HepG2 (cell line): ENCODE measurements around the gene TDRD9. TPM values are rescaled to one million over a fixed set of nuclear protein-coding genes. Genes with fewer than 3 reads are reported as not detected.

Source experiments
- ATAC-seq: fragments of 200-7000 bp; cut with Tn5 transposase; 3 replicates; pipeline ENCODE4 v1.9.1; 2020; ENCODE audit warnings: mild to moderate bottlenecking, moderate library complexity
- BruUV-seq: library from RNA; stranded (reverse); fragments of 400-500 nt; replicated peaks from 2 replicates; lab custom pipeline; 2021; lab: Mats Ljungman, UMichigan
- CTCF ChIA-PET: fragments of 300-600 bp; formaldehyde crosslinking; extraction: SDS; loops from one replicate; lab custom pipeline; 2021; ENCODE audit warnings: low total read pairs, inconsistent platforms, low intra/inter-chr PET ratio; lab: Yijun Ruan, JAX
- POLR2A ChIA-PET: fragments of 350-600 bp; sonication (Branson Sonifier 250); formaldehyde crosslinking; loops from one replicate; lab custom pipeline; 2020; ENCODE audit warnings: antibody characterized with exemption, inconsistent platforms; lab: Yijun Ruan, JAX
- DNase-seq: peaks from one replicate; pipeline ENCODE4 v3.0.0-alpha.2; 2015; ENCODE audit warnings: low spot score
- FAIRE-seq: peaks from 3 replicates; lab custom pipeline; 2011; peaks lifted over from hg19 to GRCh38; lab: Jason Lieb, UNC
- H2AFZ ChIP-seq: one replicate; pipeline ENCODE4 v1.6.1; 2011; ENCODE audit warnings: low read length, inconsistent platforms
- H3K27ac ChIP-seq: fragments of 300-600 bp; 3 replicates; pipeline ENCODE4 v1.8.0; 2011; ENCODE audit warnings: mixed run types, mild to moderate bottlenecking, mixed read lengths, low read length, inconsistent platforms; ENCODE audit not compliant: insufficient read depth; ENCODE audit errors: extremely low read length
- H3K27me3 ChIP-seq, 2 experiments: fragments of 200-600 bp in 1 of 2; 2 replicates in 1 of 2; 3 replicates in 1 of 2; pipeline versions ENCODE4 v1.6.0 to v1.8.0; 2011; ENCODE audit warnings: low read length in 2 of 2, mild to moderate bottlenecking in 2 of 2, moderate library complexity in 2 of 2, inconsistent platforms in 1 of 2; ENCODE audit not compliant: insufficient read depth in 2 of 2, control insufficient read depth in 1 of 2
- H3K36me3 ChIP-seq, 2 experiments: fragments of 200-600 bp in 1 of 2; replicated peaks in 1 of 2; 2 replicates in 1 of 2; 3 replicates in 1 of 2; pipeline versions ENCODE4 v1.5.1 to v1.8.0; 2011; ENCODE audit warnings: low read length in 2 of 2, inconsistent platforms in 1 of 2; ENCODE audit not compliant: insufficient read depth in 2 of 2, control insufficient read depth in 1 of 2
- H3K4me1 ChIP-seq: 2 replicates; pipeline ENCODE4 v1.5.1; 2012; ENCODE audit warnings: low read length, inconsistent platforms; ENCODE audit not compliant: insufficient read depth
- H3K4me2 ChIP-seq: 2 replicates; pipeline ENCODE4 v1.6.0; 2011; ENCODE audit warnings: low read depth, low read length, inconsistent platforms
- H3K4me3 ChIP-seq, 3 experiments: fragments of 200-600 bp in 1 of 3; sonication (generic), shearing (Covaris generic) in 1 of 3; replicated peaks in 1 of 3; 2 replicates each; pipeline ENCODE4 v1.5.1; 2011 to 2016; ENCODE audit warnings: low read length in 3 of 3, inconsistent platforms in 2 of 3, low read depth in 2 of 3, mild to moderate bottlenecking in 2 of 3, control low read depth in 1 of 3, mixed read lengths in 1 of 3; ENCODE audit not compliant: insufficient read depth in 1 of 3
- H3K79me2 ChIP-seq: one replicate; pipeline ENCODE4 v1.6.1; 2011; ENCODE audit warnings: low read length, inconsistent platforms; ENCODE audit not compliant: insufficient read depth
- H3K9ac ChIP-seq: 2 replicates; pipeline ENCODE4 v1.6.0; 2011; ENCODE audit warnings: mild to moderate bottlenecking, low read depth, low read length, inconsistent platforms; ENCODE audit not compliant: insufficient read depth
- H3K9me3 ChIP-seq: 2 replicates; pipeline ENCODE4 v1.5.1; 2012; ENCODE audit warnings: mild to moderate bottlenecking, low read length
- H4K20me1 ChIP-seq: 2 replicates; pipeline ENCODE4 v1.6.0; 2011; ENCODE audit warnings: inconsistent platforms, mild to moderate bottlenecking, low read length, moderate library complexity; ENCODE audit not compliant: insufficient read depth
- ATF3 ChIP-seq: sonication (generic); formaldehyde crosslinking; IDR thresholded peaks from 2 replicates; pipeline ENCODE4 v1.4.0; 2020; ENCODE audit warnings: missing genetic modification reagents
- CCDC6 ChIP-seq: sonication (generic); formaldehyde crosslinking; IDR thresholded peaks from 2 replicates; pipeline ENCODE4 v1.8.1; 2022; ENCODE audit warnings: mild to moderate bottlenecking, missing genetic modification reagents, moderate library complexity
- CEBPZ ChIP-seq: IDR thresholded peaks from 2 replicates; pipeline ENCODE4 v1.6.1; 2012; ENCODE audit warnings: low read length, improper control_type of control experiment
- CENPX ChIP-seq: sonication (generic); formaldehyde crosslinking; IDR thresholded peaks from 2 replicates; pipeline ENCODE4 v1.9.0; 2021; ENCODE audit warnings: mild to moderate bottlenecking, missing genetic modification reagents, moderate library complexity
- HOMEZ ChIP-seq: IDR thresholded peaks from 2 replicates; pipeline ENCODE4 v1.6.1; 2016; ENCODE audit warnings: low read depth
- KDM5B ChIP-seq: sonication (generic); formaldehyde crosslinking; IDR thresholded peaks from 2 replicates; pipeline ENCODE4 v1.4.0; 2020; ENCODE audit warnings: missing genetic modification reagents, mild to moderate bottlenecking, borderline replicate concordance
- MTA3 ChIP-seq: sonication (generic); formaldehyde crosslinking; IDR thresholded peaks from 2 replicates; pipeline ENCODE4 v1.4.0; 2020; ENCODE audit warnings: missing genetic modification reagents
- RORA ChIP-seq: sonication (generic); formaldehyde crosslinking; IDR thresholded peaks from 2 replicates; pipeline ENCODE4 v1.5.0; 2020; ENCODE audit warnings: mild to moderate bottlenecking, missing genetic modification reagents, moderate library complexity
- STAT5B ChIP-seq: sonication (generic); formaldehyde crosslinking; IDR thresholded peaks from 2 replicates; pipeline ENCODE4 v1.4.0; 2020; ENCODE audit warnings: missing genetic modification reagents
- ZKSCAN1 ChIP-seq: fragments of 150-350 bp; IDR thresholded peaks from 2 replicates; pipeline ENCODE4 v1.6.1; 2014; ENCODE audit warnings: low read length
- ZNF232 ChIP-seq: sonication (generic); formaldehyde crosslinking; IDR thresholded peaks from 2 replicates; pipeline ENCODE4 v1.4.0; 2020; ENCODE audit warnings: missing genetic modification reagents, borderline replicate concordance
- ZNF30 ChIP-seq: sonication (generic); formaldehyde crosslinking; IDR thresholded peaks from 2 replicates; pipeline ENCODE4 v1.5.0; 2020; ENCODE audit warnings: mild to moderate bottlenecking, missing genetic modification reagents
- ZNF7 ChIP-seq: IDR thresholded peaks from 2 replicates; pipeline ENCODE4 v1.6.1; 2016; ENCODE audit warnings: missing biosample characterization, missing genetic modification reagents
- ZNF883 ChIP-seq: sonication (generic); formaldehyde crosslinking; IDR thresholded peaks from 2 replicates; pipeline ENCODE4 v1.5.1; 2020; ENCODE audit warnings: mild to moderate bottlenecking, missing genetic modification reagents; ENCODE audit errors: not compliant biosample characterization
- ZSCAN30 ChIP-seq: sonication (generic); formaldehyde crosslinking; IDR thresholded peaks from 2 replicates; pipeline ENCODE4 v1.5.0; 2020; ENCODE audit warnings: mild to moderate bottlenecking, missing genetic modification reagents
- WGBS: methylation state at CpG from one replicate; pipeline ENCODE4 v1.1.6; 2017; ENCODE audit warnings: low lambda C conversion rate; 5-methylcytosine and 5-hydroxymethylcytosine counted together
- in situ Hi-C: cut with HindIII; loops from 2 replicates; pipeline ENCODE4 v1.10.0; 2017; ENCODE audit warnings: low pct_unique_long_range_greater_than_20kb; ENCODE audit not compliant: extremely low pct_ligation_motif_present
- intact Hi-C: fragments of 100-400 bp; cut with micrococcal nuclease; formaldehyde crosslinking; loops from one replicate; pipeline ENCODE4 v1.10.0; 2022; ENCODE audit not compliant: unreplicated experiment
- polyA plus RNA-seq, 8 experiments: library from polyadenylated mRNA; depleted of rRNA in 3 of 8; stranded (reverse) in 7 of 8; unstranded in 1 of 8; fragments of >200 nt; fragmentation: Illumina TruSeq in 4 of 8; extraction: Trizol in 4 of 8; gene quantifications; 2 replicates each; pipeline versions ENCODE4 v1.2.1 to v1.2.3, GENCODE V29; 2011 to 2016; ENCODE audit warnings: low read depth in 4 of 8, missing spikeins in 1 of 8, mixed read lengths in 1 of 8; ENCODE audit not compliant: insufficient read depth in 1 of 8
- total RNA-seq, 5 experiments: library from RNA; depleted of rRNA; stranded (reverse); fragments of >200 nt; fragmentation: Illumina TruSeq; extraction: Trizol; gene quantifications; 2 replicates each; pipeline ENCODE4 v1.2.3, GENCODE V29; 2016; ENCODE audit warnings: low read depth in 1 of 5

Gene TDRD9
- total and polyA plus RNA-seq, 2 of the 13 experiments (the other 11 are each of a cell fraction or from before 2014, with no cell fraction given): not detected

GRCh38 chr14:104039214-104039613 is 111.0 kb downstream of the TDRD9 start:
- Histone ChIP-seq H3K4me1 (no peaks in the 10 kb centered on the region), H3K4me3 (no peak overlapping the region), H3K9me3 (no peaks in the 10 kb centered on the region), H2AFZ (no peak overlapping the region), H3K27ac (no peak overlapping the region), H3K9ac (no peak overlapping the region), H4K20me1 (no peaks in the 10 kb centered on the region), H3K79me2 (no peaks in the 10 kb centered on the region), H3K4me2 (no peak overlapping the region), H3K36me3 (no peaks in the 10 kb centered on the region), H3K27me3 (peaks cover 5 to 41% of the 10 kb centered on the region in 2 experiments; a peak in 4 of 5 replicates)
- in situ Hi-C loops: no loop called here
- POLR2A ChIA-PET: no interaction called here
- no peak for FAIRE-seq
- no peak for ATAC-seq
- TF ChIP-seq ZNF7 (CRISPR knock-in tag) (no peak), CCDC6 (CRISPR knock-in tag) (no peak), ZNF232 (no peak), MTA3 (CRISPR knock-in tag) (no peak), RORA (CRISPR knock-in tag) (no peak), ZNF883 (no peak), ZSCAN30 (CRISPR knock-in tag) (no peak), ATF3 (no peak)
- no TSS peak for BruUV-seq
- CTCF ChIA-PET: no interaction called here
- intact Hi-C loops: no loop called here
- DNase-seq: no peak
- WGBS: 0% methylated on average over 5 of the region's 5 CpGs

GRCh38 chr14:104040539-104040938 is 112.3 kb downstream of the TDRD9 start:
- Histone ChIP-seq H3K79me2 (no peaks in the 10 kb centered on the region), H3K9me3 (no peaks in the 10 kb centered on the region), H3K27me3 (peaks cover 5 to 44% of the 10 kb centered on the region in 2 experiments; a peak in 4 of 5 replicates), H3K4me2 (no peak overlapping the region), H3K36me3 (no peaks in the 10 kb centered on the region), H3K4me3 (no peak overlapping the region), H3K4me1 (no peaks in the 10 kb centered on the region), H3K9ac (no peak overlapping the region), H2AFZ (no peak overlapping the region), H4K20me1 (no peaks in the 10 kb centered on the region), H3K27ac (no peak overlapping the region)
- in situ Hi-C loops (no loop called here), intact Hi-C loops (no loop called here)
- CTCF ChIA-PET: no interaction called here
- POLR2A ChIA-PET: no interaction called here
- WGBS: 0% methylated on average over 4 of the region's 5 CpGs
- ATAC-seq (no peak), DNase-seq (no peak), FAIRE-seq (no peak)
- BruUV-seq: no TSS peak
- TF ChIP-seq CEBPZ (no peak), ZKSCAN1 (no peak), ZNF30 (CRISPR knock-in tag) (no peak), STAT5B (CRISPR knock-in tag) (no peak), HOMEZ (no peak), KDM5B (CRISPR knock-in tag) (no peak), CENPX (CRISPR knock-in tag) (no peak)
